ENCODE results near the gene PLD4.

DNA sequence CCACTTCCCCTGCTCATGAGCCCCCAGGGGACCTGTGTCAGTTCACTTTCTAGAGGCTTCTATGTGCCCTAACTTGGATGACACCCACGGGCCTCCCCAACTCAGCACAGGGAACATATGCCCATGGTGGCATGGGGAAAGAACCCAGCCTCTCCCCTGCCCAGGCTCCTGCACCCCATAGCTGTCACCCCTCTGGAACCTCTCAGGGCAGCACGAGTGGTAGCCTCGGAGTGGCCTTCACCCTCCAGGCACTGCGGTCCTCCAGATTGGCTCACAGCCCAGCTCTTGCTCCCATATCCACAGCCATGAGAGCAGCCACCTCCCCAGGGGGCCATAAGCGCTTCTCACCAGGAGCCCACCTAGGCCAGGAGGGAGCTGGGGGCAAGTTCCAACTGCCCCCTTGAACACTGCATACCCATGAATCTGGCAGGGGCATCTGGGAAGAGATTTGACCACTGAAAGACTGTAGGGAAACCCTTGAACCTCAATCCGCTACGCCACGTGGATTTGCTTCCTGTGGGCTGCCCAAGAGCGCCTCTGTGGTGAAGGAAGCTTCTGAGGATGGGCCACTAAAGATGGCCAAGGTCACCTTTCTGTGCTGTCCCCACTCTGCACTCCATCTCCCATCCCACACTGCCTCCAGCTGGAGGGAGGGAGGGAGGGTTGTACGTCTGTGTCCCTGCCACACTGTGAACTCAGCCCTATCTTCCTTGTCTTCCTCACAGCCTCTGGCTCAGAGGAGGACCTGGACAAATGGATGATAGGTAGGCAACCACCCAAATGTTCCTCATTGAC is 11.9 kb downstream of the PLD4 start:
- TF ChIP-seq CTCF (IDR thresholded peaks at IDR 0.05) (no peak), EP300 (IDR thresholded peaks at IDR 0.05) (no peak), POLR2A (IDR thresholded peaks at IDR 0.05) (no peak)
